Measurements from ENCODE around the gene PILRB. TPM values are rescaled to one million over a fixed set of nuclear protein-coding genes. Genes with fewer than 3 reads are reported as not detected.
"Not testable (repeated sequence)": the region's sequence is repeated elsewhere in the genome, so short reads cannot be mapped to it uniquely, and the experiment has no call there.

Gene PILRB
- total and polyA plus RNA-seq, 12 donors = 8.7 to 403 (median 31.3) TPM

DNA sequence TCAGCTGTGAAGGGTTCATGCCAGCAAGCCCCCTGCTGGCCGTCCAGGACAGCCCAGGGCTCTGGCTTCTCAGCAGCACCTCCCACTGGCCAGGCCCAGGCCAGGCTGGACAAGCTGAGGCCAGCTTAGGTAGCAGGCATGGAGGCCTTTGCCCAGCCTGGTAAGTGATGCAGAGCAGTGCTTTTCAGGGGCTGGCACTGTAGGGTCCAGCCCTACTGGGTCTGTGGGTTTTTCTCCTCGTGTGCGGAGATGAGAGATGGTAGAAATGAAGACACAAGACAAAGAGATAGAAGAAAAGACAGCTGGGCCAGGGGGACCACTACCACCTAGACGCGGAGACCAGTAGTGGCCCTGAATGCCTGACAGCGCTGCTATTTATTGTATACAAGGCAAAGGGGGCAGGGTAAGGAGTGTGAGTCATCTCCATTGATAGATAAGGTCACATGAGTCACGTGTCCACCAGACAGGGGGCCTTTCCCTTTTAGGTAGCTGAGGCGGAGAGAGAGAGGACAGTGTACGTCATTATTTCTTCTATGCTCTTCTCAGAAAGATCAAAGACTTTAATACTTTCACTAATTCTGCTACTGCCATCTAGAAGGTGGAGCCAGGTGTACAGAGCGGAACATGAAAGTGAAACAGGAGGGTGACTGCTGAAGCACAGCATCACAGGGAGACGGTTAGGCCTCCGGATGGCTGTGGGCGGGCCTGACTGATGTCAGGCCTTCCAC, 13.2 kb upstream of the PILRB start:
- intact Hi-C loops (cut with DNase I); H3K27me3 ChIP-seq; H3K9me3 ChIP-seq (replicated peaks in 1 of 3): not testable (repeated sequence)
- peaks cover 0 to 42% of the 10 kb centered on the region in 2 donors for H3K36me3 ChIP-seq (replicated peaks in 1 of 2)
- TF ChIP-seq, protein P1, sequence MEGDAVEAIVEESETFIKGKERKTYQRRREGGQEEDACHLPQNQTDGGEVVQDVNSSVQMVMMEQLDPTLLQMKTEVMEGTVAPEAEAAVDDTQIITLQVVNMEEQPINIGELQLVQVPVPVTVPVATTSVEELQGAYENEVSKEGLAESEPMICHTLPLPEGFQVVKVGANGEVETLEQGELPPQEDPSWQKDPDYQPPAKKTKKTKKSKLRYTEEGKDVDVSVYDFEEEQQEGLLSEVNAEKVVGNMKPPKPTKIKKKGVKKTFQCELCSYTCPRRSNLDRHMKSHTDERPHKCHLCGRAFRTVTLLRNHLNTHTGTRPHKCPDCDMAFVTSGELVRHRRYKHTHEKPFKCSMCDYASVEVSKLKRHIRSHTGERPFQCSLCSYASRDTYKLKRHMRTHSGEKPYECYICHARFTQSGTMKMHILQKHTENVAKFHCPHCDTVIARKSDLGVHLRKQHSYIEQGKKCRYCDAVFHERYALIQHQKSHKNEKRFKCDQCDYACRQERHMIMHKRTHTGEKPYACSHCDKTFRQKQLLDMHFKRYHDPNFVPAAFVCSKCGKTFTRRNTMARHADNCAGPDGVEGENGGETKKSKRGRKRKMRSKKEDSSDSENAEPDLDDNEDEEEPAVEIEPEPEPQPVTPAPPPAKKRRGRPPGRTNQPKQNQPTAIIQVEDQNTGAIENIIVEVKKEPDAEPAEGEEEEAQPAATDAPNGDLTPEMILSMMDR (IDR thresholded peaks at IDR 0.05) = peak; percentile 30 to 66 (median 44)
- peak in 1 of 2 donors; percentile 59 for TF ChIP-seq POLR2A (IDR thresholded peaks at IDR 0.05)
- WGBS, 4 donors = 30 to 44% (median 37%) methylated on average over 9 of the region's 13 CpGs
- H3K4me3 ChIP-seq = peak overlapping the region in 1 of 4 donors; percentile 23
- peaks cover 20 to 24% of the 10 kb centered on the region in 2 donors for H3K4me1 ChIP-seq (replicated peaks in 1 of 2)
- H3K27ac ChIP-seq = peak overlapping the region; percentile 47 to 87 (median 75)
- DNase-seq = peak; percentile 75 to 92 (median 88)

DNA sequence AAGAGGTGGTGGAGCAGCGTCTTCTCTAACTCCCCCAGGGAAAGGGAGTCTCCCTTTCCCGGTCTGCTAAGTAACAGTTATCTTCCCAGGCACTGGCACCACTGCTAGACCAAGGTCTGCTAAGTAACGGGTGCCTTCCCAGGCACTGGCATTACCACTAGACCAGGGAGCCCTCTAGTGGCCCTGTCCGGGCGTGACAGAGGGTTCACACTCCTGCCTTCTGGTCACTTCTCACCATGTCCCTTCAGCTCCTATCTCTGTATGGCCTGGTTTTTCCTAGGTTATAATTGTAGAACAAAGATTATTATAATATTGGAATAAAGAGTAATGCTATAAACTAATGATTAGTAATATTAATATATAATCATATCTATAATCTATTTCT, 12.6 kb upstream of the PILRB start:
- peak; percentile 83 to 96 (median 90) for DNase-seq

DNA sequence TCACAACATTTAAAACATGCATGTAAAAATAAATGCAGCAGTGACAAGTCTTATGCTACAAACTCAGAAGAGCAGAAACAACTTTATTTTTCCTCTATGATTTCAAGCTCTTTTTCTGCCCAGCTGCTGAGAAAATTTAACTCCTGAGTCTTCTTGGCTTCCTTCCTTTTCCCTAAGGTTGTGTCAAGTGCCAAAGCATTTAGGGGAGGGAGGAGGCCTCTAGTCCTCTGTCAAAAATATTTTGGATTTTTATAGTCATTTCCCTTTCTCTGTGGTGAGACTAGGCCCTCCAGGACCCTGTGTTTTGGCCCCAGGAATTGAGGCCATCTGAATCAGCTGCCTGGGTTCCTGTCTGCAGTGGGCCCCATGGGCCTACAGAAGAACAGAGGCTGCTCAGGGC, 11.0 kb upstream of the PILRB start:
- TF ChIP-seq, protein P1 (IDR thresholded peaks at IDR 0.05) = no peak
- no peak for TF ChIP-seq POLR2A (IDR thresholded peaks at IDR 0.05)
- peak overlapping the region in 2 of 5 donors; percentile 30 to 39 for H3K27ac ChIP-seq
- DNase-seq = no peak
- peaks cover 0 to 55% of the 10 kb centered on the region in 2 donors for H3K36me3 ChIP-seq (replicated peaks in 1 of 2)
- H3K9me3 ChIP-seq (replicated peaks in 1 of 3) = no peaks in the 10 kb centered on the region
- H3K27me3 ChIP-seq = no peaks in the 10 kb centered on the region
- H3K4me3 ChIP-seq = no peak overlapping the region
- H3K4me1 ChIP-seq (replicated peaks in 1 of 2) = peaks cover 20 to 24% of the 10 kb centered on the region in 2 donors
- intact Hi-C loops (cut with DNase I) = no loop called here

More for the DNA sequence above, 12.6 kb upstream of the PILRB start:
- H3K9me3 ChIP-seq (replicated peaks in 1 of 3); intact Hi-C loops (cut with DNase I); H3K4me3 ChIP-seq; H3K27me3 ChIP-seq: not testable (repeated sequence)
- peaks cover 0 to 48% of the 10 kb centered on the region in 2 donors for H3K36me3 ChIP-seq (replicated peaks in 1 of 2)
- WGBS, 4 donors = 0 to 1% (median 0%) methylated on average over 2 to 3 of the region's 5 CpGs
- H3K27ac ChIP-seq = peak overlapping the region in 4 of 5 donors; percentile 47 to 87 (median 80)
- TF ChIP-seq, protein P1 (IDR thresholded peaks at IDR 0.05) = peak; percentile 17 to 59 (median 44)
- peaks cover 20 to 24% of the 10 kb centered on the region in 2 donors for H3K4me1 ChIP-seq (replicated peaks in 1 of 2)

DNA sequence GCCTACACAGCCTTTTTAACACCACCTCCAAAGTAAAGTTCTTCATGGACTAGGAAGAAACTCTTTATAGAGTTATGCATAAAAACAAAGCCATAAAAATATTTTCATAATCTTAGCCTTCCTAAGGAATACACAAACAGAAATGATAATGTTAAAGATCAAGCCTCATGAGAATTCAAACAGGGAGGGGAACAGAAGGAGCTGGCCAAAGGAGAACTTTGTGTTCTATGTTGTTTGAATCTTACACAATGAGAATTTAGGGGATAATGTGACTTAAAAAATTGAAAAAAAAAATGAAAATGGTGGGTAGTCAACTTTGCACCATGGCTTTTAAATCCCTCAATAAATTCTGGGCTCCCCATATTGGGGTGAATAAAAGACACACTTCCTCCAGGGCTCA, 9.1 kb upstream of the PILRB start:
- peaks cover 0 to 72% of the 10 kb centered on the region in 2 donors for H3K36me3 ChIP-seq (replicated peaks in 1 of 2)
- H3K27me3 ChIP-seq = no peaks in the 10 kb centered on the region
- intact Hi-C loops (cut with DNase I) = no loop called here
- peaks cover 11 to 12% of the 10 kb centered on the region in 2 donors for H3K4me1 ChIP-seq (replicated peaks in 1 of 2)
- no peak overlapping the region for H3K27ac ChIP-seq
- DNase-seq = no peak
- TF ChIP-seq, protein P1 (IDR thresholded peaks at IDR 0.05) = no peak
- no peak for TF ChIP-seq POLR2A (IDR thresholded peaks at IDR 0.05)
- no peaks in the 10 kb centered on the region for H3K9me3 ChIP-seq (replicated peaks in 1 of 3)
- no peak overlapping the region for H3K4me3 ChIP-seq

Measured in adrenal gland (tissue), 12 donors.